Measurements from ENCODE around the gene CNPY1.

CNPY1 gene

GRCh38 chr7:155487509-155488482 is 58.6 kb downstream of the CNPY1 start:
- no peak for DNase-seq

- no peak for DNase-seq
These were observed 59.4 kb downstream of the CNPY1 start for GRCh38 chr7:155486783-155487508.

GRCh38 chr7:155484483-155485399 is 61.6 kb downstream of the CNPY1 start:
- no peak for DNase-seq

DNA sequence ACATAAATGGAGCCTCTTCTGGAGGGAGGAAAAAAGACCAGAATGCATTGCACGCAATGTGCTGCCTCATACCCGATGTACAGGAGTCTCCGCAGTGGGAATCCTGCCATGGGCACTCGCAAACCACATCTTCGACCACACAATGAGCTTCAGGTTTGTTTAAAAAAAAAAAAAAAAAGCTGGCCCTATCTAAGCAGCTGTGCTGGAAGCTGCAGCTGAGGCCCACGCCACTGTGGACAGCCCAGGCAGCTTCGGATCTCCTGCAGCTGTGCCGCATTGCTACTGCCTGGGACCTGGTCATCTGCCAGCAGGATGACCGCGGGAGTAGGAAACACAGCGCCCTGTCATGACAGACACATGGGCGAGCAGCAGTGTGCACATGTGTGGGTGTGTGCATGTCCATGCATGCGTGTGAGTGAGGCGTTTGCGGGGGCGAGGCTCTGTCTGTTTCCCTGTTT is 62.5 kb downstream of the CNPY1 start:
- no peak for DNase-seq

DNA sequence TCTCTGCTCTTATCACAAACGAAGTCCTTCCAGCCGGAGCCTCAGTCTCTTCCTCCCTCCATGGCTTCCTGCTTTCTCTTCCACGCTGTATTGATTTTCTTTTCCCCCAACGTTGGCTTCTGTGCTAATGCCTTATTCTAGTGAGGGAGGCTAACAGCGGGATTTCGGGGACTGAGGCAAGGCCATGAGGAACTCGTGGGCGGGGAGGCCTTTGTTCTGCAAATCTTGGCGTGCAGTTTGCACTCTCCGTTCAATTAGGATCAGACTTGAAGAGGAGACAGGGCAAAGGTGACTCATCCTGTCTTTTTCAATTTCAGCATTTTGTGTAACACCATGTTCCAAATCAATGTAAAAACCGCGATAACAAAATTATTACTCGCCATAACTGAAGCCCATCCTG is 63.1 kb downstream of the CNPY1 start:
- no peak for DNase-seq

DNA sequence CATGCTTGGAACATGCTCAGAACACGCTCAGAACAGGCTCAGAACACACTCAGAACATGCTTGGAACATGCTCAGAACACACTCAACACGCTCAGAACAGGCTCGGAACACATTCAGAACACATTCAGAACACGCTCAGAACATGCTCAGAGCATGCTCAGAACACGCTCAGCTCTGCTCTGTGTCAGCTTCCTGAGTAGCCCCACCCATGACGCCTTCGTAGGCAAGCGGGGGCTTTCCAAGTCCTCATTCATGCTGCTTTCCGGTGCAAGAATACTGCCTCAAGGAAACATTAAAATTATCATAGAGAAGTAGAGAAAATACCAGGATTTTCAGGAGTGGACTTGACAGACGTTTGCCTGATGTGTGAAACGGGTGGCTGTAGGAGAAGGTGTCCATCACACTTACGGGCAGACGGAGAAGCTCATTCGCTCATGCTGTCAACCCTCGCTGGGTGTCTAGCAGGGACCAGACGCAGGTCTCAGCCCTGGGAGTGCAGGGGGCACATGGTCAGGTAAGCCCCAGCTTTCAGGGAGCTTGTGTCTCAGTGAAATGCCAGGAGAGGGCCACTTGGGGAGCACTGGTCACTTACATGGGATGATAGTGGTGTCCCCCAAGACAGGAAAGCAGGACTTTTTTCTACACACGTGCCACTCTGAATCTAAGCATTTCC is 63.7 kb downstream of the CNPY1 start:
- no peak for DNase-seq

GRCh38 chr7:155481764-155482163 is 64.6 kb downstream of the CNPY1 start:
- no peak for DNase-seq

- no peak for DNase-seq
These were observed 68.9 kb downstream of the CNPY1 start for GRCh38 chr7:155477476-155477875.

DNA sequence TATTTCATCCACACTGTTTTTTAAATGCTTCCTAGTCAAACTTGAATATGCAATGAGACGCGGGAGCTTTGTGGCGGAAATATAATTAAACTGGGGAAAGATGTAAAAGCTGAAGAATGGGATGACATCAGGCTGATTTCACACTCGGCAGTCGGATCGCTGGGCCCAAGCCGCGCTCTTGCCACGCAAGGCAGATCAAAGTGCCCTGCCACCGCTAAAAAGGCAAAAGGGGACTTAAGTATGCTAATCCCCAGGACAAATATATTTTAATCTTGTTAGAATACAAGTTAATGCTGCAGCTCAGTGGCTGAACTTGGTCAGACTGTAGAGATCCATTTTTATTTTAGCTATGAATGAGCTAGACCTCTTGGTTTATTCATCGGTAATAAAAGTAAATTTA is 74.6 kb downstream of the CNPY1 start:
- no peak for DNase-seq

DNA sequence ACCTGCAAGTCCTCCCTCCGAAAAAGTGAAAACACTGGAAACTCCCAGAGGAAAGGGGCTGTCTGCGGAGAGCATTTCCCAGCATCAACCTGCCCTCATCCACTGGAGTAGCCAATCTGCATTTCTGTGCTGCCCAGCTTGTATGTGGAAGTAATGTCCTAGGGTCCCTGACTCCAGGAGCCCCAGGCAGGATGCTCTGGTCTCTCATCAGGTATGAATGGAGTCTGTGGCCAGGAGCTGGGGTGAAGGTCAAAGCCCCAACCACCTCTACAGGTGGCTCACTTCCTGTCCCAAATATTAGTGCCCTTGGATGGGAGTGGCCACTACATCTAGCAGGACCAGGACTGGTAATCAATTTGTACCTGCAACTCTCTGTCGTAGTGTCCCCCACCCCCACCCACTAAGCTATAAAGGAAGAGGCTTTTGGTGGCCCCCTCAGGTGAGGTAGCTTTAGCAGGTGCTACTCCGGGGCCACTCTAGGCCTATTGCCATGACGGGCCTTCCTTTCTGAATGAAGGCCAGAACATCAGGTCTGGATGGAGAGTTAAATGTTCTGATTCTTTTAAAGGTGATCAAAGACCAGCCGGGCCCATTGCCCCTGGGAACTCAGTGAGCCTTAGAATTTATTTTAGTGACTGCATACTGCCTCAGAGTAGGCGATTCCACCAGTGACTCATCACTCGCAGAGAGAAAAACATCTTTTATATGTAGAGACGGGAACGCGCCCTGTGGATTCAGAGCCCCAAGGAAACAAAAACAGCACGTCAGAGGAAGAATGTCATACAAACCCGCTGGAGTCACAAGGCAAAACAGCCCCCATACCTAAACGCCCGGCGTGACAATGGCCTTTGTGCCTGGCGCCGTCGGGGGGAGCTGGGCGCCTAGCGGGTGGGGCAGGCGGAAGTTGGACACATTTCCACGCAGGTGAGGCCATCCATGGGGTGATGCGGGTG is 75.4 kb downstream of the CNPY1 start:
- no peak for DNase-seq

GRCh38 chr7:155470186-155470487 is 76.2 kb downstream of the CNPY1 start:
- DNase-seq: no peak

GRCh38 chr7:155469311-155470185 is 76.8 kb downstream of the CNPY1 start:
- DNase-seq: no peak

DNA sequence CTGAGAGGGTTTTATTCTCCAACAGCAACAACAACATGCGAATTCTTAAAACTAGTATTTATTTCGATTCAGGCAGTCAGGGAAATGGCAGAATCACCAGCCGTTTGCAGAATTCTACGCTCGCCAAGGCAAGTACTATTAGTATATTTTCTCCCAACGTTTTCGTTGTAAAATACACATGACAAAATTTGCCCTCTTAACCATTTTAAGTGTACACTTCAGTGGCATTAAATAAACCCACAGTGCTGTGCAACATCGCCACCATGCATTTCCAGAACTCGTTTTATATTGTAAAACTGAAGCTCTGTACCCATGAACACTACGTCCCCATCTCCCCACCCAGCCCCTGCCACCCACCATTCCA is 77.6 kb downstream of the CNPY1 start:
- no peak for DNase-seq

DNA sequence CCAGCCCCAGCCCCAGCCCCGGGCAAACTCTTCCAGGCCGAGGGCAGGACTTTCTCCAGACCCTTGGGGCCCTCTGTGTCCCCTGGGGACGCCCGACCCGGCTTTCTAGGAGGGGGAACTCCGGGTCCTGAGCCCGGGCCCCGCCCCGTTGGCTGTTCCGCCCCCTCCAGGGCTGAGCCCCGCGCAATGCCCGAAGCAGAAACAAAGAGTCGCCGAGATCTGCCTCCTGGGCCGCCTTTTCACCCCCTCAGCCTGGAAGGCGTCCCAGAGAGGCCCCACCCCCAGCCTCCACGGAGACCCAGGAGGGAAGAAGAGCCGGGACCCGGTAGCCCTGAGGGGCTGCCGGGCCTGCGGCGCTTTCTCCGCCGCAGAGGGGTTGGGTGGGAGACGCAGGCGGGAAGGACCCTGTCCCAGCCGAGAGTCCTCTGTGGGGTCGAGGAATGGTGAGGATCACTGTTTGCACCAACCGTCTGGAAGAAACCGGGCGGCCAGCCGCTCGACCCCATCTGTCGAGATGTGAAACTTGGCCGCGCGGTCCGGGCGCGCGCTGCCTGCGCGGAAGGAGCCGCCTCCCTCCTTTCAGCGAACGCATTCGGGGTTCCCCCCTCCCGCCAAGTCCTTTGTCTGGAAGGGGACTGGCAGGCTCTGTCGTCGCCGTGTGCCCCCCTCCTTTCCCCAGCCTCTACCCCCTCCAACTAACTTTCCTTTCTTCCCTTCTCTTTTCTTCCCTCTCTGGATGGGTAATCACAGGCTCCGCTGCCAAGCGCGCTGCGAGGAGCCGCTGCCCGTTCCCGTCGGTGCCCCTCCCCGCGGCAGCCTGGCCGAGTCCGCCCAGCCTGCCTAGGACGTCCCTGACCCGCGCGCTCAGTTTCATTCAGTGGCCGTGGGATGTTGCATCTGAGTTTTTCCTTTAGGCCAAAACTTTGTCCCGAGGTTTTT is 78.2 kb downstream of the CNPY1 start:
- DNase-seq: no peak

- DNase-seq: no peak
These were observed 79.3 kb downstream of the CNPY1 start for GRCh38 chr7:155466814-155467733.

DNA sequence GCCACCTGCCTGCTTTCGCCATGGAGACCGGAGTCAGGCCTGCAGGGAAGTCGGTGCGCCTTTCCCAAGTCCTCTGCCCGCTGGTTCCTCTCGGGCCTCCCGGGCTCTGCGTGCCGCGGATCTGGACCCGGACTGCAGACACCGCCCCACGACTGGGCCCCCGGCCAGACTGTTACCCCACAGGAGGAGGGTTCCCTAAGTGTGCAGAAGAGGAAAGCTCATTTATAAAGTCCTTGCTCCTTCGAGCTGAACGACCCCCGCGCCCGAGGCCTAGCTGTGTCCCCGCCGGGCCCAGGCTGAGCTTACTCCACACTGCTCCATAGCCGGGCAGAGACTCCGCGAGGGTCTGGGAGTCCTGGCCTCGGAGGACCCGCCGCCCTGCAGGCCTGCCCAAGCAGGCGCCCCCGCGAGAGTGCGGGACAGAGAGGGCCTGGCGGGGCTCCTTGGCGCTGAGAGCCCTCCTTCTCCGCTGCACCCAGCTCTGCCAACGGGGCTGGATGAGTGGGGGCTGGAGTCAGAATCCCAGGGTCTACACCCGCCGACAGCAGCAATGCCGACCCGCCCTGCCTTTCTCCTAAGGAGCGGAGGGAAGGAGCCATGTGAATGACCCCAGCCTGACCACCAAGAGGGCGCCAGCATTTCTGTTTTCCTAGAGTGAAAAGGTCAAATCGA is 80.1 kb downstream of the CNPY1 start:
- DNase-seq: no peak

- no peak for DNase-seq
These were observed 80.6 kb downstream of the CNPY1 start for GRCh38 chr7:155465761-155466141.

Measured in activated CD4-positive, alpha-beta T cell treated with anti-CD3 and anti-CD28 coated beads for 4 hours (primary cell).